HG03439 (cell line): ENCODE data around the gene IL6.
A peak's percentile ranks its signal among the peaks of the same experiment; 100 is the strongest.

Source experiments
- ATAC-seq: cut with Tn5 transposase; IDR thresholded peaks from one replicate; pipeline ENCODE4 v1.9.1; 2021; ENCODE audit warnings: mild to moderate bottlenecking, moderate library complexity; ENCODE audit not compliant: unreplicated experiment

IL6 gene

DNA sequence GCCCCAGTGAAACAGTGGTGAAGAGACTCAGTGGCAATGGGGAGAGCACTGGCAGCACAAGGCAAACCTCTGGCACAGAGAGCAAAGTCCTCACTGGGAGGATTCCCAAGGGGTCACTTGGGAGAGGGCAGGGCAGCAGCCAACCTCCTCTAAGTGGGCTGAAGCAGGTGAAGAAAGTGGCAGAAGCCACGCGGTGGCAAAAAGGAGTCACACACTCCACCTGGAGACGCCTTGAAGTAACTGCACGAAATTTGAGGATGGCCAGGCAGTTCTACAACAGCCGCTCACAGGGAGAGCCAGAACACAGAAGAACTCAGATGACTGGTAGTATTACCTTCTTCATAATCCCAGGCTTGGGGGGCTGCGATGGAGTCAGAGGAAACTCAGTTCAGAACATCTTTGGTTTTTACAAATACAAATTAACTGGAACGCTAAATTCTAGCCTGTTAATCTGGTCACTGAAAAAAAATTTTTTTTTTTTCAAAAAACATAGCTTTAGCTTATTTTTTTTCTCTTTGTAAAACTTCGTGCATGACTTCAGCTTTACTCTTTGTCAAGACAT, 574 bp upstream of the IL6 start:
- ATAC-seq: peak; percentile 70

DNA sequence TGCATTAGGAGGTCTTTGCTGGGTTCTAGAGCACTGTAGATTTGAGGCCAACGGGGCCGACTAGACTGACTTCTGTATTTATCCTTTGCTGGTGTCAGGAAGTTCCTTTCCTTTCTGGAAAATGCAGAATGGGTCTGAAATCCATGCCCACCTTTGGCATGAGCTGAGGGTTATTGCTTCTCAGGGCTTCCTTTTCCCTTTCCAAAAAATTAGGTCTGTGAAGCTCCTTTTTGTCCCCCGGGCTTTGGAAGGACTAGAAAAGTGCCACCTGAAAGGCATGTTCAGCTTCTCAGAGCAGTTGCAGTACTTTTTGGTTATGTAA, 675 bp downstream of the IL6 start:
- no peak for ATAC-seq

DNA sequence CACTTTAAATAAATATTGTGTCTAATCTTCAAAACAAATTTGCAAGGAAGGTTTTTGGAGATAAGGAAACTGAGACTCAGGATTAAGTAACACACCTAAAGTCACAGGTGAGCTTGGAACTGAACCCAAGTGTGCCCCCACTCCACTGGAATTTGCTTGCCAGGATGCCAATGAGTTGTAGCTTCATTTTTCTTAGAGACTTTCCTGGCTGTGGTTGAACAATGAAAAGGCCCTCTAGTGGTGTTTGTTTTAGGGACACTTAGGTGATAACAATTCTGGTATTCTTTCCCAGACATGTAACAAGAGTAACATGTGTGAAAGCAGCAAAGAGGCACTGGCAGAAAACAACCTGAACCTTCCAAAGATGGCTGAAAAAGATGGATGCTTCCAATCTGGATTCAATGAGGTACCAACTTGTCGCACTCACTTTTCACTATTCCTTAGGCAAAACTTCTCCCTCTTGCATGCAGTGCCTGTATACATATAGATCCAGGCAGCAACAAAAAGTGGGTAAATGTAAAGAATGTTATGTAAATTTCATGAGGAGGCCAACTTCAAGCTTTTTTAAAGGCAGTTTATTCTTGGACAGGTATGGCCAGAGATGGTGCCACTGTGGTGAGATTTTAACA, 1.5 kb downstream of the IL6 start:
- ATAC-seq: no peak

DNA sequence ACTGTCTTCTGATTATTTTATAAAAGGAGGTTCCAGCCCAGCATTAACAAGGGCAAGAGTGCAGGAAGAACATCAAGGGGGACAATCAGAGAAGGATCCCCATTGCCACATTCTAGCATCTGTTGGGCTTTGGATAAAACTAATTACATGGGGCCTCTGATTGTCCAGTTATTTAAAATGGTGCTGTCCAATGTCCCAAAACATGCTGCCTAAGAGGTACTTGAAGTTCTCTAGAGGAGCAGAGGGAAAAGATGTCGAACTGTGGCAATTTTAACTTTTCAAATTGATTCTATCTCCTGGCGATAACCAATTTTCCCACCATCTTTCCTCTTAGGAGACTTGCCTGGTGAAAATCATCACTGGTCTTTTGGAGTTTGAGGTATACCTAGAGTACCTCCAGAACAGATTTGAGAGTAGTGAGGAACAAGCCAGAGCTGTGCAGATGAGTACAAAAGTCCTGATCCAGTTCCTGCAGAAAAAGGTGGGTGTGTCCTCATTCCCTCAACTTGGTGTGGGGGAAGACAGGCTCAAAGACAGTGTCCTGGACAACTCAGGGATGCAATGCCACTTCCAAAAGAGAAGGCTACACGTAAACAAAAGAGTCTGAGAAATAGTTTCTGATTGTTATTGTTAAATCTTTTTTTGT, 2.3 kb downstream of the IL6 start:
- ATAC-seq: no peak

DNA sequence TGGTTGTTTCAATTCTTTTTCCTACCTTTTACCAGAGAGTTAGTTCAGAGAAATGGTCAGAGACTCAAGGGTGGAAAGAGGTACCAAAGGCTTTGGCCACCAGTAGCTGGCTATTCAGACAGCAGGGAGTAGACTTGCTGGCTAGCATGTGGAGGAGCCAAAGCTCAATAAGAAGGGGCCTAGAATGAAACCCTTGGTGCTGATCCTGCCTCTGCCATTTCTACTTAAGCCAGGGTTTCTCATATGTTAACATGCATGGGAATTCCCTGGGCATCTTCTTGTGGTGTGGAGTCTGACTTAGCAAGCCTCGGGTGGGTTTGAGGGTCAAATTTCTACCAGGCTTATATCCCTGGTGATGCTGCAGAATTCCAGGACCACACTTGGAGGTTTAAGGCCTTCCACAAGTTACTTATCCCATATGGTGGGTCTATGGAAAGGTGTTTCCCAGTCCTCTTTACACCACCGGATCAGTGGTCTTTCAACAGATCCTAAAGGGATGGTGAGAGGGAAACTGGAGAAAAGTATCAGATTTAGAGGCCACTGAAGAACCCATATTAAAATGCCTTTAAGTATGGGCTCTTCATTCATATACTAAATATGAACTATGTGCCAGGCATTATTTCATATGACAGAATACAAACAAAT, 3.2 kb downstream of the IL6 start:
- ATAC-seq: no peak

DNA sequence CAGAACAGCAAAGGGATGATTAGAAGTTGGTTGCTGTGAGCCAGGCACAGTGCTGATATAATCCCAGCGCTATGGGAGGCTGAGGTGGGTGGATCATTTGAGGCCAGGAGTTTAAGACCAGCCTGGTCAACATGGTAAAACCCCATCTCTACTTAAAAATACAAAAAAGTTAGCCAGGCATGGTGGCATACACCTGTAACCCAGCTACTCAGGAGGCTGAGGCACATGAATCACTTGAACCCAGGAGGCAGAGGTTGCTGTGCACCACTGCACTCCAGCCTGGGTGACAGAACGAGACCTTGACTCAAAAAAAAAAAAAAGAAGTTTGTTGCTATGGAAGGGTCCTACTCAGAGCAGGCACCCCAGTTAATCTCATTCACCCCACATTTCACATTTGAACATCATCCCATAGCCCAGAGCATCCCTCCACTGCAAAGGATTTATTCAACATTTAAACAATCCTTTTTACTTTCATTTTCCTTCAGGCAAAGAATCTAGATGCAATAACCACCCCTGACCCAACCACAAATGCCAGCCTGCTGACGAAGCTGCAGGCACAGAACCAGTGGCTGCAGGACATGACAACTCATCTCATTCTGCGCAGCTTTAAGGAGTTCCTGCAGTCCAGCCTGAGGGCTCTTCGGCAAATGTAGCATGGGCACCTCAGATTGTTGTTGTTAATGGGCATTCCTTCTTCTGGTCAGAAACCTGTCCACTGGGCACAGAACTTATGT, 4.1 kb downstream of the IL6 start:
- ATAC-seq: no peak

DNA sequence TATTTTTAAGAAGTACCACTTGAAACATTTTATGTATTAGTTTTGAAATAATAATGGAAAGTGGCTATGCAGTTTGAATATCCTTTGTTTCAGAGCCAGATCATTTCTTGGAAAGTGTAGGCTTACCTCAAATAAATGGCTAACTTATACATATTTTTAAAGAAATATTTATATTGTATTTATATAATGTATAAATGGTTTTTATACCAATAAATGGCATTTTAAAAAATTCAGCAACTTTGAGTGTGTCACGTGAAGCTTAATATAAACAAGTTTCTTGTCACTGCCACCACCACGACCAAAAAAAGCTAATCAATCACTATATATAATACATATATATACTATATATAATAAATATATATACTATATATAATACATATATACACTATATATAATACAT, 4.8 kb downstream of the IL6 start:
- ATAC-seq: no peak

DNA sequence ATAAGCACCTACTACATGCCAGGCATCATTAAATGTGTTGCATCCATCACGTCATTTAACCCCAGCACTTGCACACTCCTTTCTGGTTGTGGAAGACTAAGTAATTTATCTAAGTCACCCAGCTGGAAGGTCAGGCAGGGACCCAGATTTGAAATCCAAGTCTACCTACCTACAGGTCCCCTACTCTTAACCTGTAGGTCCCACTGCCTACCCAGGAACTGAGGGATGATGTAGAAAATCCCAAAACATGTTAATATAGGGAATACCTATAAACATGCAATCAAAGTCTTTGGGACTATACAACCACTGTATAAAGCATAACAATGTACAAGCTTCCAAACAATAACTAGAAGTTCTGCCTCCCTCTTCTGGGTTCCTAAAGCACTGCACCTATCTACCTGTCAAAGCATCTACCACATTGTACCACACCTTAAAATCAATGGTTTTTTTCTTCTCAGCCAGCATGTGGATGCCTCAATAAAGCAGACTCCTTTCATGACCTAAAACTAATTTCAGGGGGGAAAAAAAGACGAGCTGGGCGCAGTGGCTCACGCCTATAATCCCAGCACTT, 5.6 kb downstream of the IL6 start:
- no peak for ATAC-seq

DNA sequence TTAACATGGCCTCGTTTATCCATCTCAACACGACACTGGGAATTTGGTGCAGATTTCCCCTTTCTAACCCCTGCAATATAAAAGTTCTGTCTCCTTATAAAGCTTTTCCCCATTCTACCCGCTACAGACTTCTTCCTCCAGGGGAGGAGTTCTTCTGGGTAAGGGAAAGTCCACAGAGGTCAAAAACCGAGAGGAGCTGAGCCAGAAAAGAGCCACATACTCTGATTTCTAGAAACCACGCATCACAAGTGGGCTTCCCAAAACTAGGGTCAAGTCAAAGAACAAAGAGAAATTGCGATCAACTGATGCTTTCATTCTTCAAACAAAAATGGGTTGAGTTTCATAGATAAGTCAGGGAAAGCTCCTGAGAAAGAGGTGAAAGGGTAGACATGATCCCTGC, 6.8 kb downstream of the IL6 start:
- no peak for ATAC-seq

DNA sequence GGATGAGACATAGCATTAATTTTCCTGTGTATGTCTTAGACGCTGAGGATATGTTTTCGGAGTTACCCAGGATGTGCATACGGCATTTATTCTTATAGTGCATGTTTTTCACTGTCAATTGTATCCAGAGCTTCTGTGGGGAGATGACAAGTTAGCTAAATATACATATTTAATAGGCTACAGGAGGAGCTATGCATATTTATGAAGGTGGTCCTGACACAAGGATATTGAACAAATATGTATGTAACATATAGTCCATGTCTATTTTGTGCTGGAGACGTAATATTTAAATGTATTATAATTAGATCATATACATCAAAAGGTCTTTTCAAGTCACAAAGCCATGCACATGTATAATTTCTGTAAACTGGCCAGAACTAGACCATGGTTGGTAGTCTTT, 16.0 kb downstream of the IL6 start:
- no peak for ATAC-seq

DNA sequence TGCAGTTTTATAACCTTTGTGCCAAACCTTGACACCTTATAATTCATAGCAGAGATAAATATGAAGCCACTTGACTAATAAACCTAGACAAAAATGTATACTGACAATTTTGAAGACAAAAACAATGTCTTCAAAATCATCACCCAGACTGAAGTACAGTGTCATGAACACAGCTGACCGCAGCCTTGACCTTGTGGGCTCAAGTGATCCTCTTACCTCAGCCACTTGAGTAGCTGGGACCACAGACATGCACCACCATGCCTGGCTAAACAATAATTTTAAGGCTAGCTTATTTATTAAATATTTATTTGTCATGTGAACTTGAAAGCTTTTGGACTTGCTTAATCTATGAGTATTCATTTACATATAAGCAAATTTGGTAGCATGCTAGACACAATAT, 24.3 kb downstream of the IL6 start:
- ATAC-seq: no peak

DNA sequence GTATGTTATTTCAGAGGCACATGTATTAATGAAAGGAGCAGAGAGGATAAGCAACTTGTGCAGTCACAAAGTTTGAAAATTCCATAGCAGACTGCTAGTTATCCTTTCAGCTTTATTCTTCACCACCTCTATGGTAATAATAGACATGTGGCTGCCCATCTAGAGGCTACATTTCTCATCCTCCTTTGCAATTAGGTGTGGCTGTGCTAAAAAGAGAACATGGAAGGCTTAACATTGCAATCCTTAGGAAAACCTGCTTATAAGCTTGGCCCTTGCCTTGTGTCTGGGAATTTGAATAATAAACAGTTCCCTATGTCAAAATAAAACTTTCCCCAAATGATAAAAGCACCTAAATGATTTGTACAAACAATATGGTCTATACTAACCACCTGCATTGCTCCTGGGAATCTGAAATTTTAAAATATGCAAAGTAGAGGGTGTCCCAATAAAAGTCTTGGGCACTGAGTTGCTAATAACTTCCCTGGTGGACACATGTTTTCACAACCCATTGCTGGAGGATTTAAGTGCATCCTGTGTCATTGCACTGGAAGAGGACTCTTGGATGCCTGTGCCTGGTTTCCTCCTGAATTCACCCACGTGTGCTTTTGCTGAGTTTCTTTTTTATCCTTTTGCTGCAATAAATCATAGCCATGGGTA, 30.5 kb downstream of the IL6 start:
- no peak for ATAC-seq

DNA sequence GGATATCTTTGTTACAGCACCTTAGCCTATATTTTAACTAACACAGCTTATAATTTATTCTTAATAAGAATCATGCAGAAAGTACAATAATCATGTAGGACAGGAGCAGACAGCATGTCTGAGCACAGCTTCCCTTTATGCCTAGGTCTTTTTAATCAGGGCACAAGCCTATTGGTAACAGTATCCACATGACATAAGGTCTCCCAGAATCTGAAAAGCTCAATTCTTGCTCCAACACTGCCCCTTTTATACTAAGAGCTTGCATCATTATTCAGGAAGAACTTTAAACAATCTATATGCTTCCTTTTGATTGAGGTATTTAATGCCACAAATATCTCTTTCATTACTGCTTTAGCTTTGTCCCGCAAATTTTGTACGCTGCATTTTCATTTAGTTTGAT, 31.6 kb downstream of the IL6 start:
- ATAC-seq: no peak

DNA sequence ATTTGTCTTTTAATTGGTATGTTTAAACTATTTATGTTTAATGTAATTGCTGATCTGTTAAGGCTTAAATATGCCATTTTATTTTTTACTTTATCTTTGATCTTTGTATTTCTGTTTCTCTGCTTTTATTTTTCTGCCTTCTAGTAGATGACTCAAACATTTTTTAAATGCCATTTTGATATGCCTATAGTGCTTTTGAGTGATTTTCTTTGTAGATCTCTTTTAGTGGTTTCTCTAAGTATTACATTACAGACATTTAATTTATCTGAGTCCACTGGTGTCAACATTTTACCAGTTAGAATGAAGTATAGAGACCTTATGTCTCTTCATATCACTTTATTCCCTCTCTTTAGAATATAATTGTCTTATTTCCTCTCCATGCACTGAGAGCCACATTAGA, 32.7 kb downstream of the IL6 start:
- ATAC-seq: no peak

DNA sequence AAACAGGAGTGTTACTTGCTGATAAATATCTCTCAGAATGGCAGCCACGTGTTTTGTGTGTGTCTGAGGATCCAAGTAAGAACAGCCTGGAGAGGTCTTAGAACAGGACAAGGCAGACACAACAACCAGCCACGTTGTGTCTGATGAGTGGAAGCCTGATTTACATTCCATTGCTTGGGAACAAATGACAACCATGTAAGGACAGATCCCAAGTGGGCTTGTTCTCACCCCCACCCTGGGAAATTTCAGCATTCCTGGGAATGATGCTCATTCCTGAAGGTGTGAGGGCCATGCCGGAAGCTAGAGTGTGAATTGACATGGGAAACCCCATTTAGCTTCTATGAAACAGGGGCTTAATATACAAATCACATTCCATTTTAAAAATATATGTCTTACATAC, 35.9 kb downstream of the IL6 start:
- no peak for ATAC-seq

DNA sequence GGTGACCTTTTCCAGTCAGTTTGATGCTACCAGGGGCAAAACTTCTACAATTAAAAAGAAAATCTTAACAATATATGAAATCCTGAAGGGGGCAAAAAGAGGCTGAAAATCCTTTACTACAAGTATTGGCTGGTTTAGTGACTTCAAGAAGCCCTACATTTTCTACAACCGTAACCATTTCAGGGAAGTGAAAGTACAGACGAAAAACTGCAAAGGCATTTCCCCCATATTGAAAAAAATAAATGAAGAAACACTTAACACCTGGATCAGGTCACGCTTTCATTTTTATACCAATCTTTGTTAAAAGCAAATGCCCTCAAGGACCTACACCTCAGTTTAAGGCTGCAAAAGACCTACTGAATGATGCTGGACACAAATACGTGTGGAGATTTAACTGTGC, 38.6 kb downstream of the IL6 start:
- no peak for ATAC-seq

DNA sequence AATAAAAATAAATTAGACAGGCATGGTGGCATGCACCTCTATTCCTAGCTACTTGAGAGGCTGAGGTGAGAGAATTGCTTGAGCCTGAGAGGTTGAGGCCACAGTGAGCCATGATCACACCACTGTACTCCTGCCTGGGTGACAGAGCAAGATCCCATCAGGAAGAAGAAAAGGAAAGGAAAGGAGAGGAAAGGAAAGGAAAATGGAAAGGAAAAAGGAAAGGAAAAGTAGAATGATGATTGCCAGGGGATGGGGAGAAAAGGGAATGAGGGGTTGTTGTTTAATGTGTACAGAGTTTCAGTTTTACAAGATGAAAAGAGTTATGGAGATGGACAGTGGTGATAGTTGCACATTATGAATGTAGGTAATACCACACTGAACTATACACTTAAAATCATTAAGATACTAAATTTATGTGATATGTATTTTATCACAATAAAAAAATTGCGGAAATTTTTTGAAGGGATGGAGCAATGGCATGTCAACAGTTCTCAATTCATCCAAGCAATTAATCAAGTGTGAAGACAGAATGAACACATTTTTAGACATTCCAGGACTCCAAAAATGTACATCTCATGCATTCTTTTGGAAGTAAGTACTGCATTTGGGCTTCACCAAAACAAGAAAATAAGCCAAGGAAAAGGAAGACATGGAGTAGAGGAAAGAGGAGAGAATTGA, 44.3 kb downstream of the IL6 start:
- no peak for ATAC-seq

DNA sequence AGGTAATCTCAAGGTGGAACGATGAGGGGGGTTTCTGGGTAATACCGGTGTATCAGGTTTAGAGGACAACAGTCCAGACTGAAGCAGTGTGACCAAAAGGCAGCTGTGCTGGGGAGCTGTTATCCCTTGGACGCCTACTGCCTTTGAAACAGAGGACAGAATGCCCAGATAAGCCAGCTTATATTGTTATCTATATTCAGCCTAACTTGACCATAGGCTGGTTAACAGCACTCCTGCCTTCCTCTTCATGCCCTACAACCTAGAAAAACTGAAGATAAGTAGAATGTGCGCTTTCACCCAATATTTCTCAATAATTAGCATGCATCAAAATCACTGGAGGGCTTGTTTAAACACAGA, 44.9 kb downstream of the IL6 start:
- no peak for ATAC-seq

DNA sequence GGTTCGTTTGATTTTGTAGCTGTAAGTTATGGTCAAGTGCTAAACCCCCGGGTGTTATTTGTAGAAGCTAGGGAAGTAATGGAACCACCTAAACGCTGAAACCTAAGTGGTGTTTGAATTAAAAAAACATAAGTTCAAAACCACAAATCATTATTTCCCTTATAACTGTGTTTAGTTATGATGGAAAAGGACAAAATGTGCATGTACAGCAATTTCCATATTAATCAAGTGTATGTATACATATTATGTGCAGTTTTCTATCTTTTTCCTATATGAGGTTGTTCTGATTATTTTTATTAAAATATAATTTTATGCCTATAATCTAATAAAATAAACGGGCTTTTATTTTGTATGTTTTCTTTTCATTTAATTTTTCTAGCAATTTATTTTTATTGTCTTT, 45.9 kb downstream of the IL6 start:
- ATAC-seq: no peak

DNA sequence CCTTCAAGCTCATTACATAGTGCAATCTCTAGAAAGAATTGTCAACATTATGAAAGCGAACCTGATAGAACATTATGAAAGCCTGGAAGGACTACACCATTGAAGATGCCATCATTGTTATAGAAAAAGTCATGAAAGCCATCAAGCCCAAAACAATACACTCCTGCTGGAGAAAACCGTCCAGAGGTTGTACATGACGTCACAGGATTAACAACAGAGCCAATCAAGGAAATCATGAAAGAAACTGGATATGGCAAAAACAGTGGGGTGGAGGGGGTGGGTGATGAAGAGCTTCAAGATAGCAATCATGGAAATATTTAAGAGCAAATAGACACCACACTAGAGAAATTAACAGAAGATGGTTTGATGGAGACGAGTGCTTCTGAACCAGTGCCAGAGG, 50.0 kb downstream of the IL6 start:
- ATAC-seq: no peak
